Panc1 (cell line): Measurements from ENCODE around the gene SSNA1. TPM values are rescaled to one million over a fixed set of nuclear protein-coding genes. Genes with fewer than 3 reads are reported as not detected.
A peak's percentile ranks its signal among the peaks of the same experiment; 100 is the strongest.

Experiments used
- ATAC-seq: fragments of 200-7000 bp; cut with Tn5 transposase; 2 replicates; pipeline ENCODE4 v1.9.1; 2020; ENCODE audit warnings: mild to moderate bottlenecking, moderate library complexity
- BruUV-seq: library from RNA; stranded (reverse); fragments of 400-500 nt; replicated peaks from 2 replicates; lab custom pipeline; 2021; lab: Mats Ljungman, UMichigan
- CTCF ChIA-PET: fragments of 300-600 bp; sonication (Branson Sonifier 250); formaldehyde crosslinking; loops from one replicate; lab custom pipeline; 2022; ENCODE audit warnings: antibody characterized with exemption; lab: Charles Lee
- POLR2A ChIA-PET: fragments of 300-600 bp; sonication (Branson Sonifier 250); formaldehyde crosslinking; loops from one replicate; lab custom pipeline; 2022; ENCODE audit warnings: antibody characterized with exemption; lab: Charles Lee
- DNase-seq: peaks from one replicate; pipeline ENCODE4 v3.0.0-alpha.2; 2010; ENCODE audit warnings: low read depth, low spot score
- H3K27ac ChIP-seq: 2 replicates; pipeline ENCODE4 v1.5.1; 2011; ENCODE audit warnings: mild to moderate bottlenecking, low read length, inconsistent platforms
- H3K27me3 ChIP-seq: fragments of 200-500 bp; sonication (Bioruptor generic); 2 replicates; pipeline ENCODE4 v1.6.0; 2014; ENCODE audit warnings: low read length, inconsistent platforms; ENCODE audit not compliant: control insufficient read depth, insufficient read depth
- H3K36me3 ChIP-seq: fragments of 200-500 bp; sonication (Bioruptor generic); 2 replicates; pipeline ENCODE4 v1.5.1; 2014; ENCODE audit warnings: inconsistent platforms, mild to moderate bottlenecking, low read length, moderate library complexity; ENCODE audit not compliant: control insufficient read depth, insufficient read depth
- H3K4me1 ChIP-seq: 2 replicates; pipeline ENCODE4 v1.5.1; 2011; ENCODE audit warnings: inconsistent platforms, mild to moderate bottlenecking, low read length, moderate library complexity; ENCODE audit not compliant: control insufficient read depth, insufficient read depth
- H3K4me3 ChIP-seq, 2 experiments: 2 replicates each; pipeline ENCODE4 v1.5.1; 2011 to 2012; ENCODE audit warnings: low read depth in 2 of 2, low read length in 2 of 2, mild to moderate bottlenecking in 2 of 2, inconsistent platforms in 1 of 2, moderate library complexity in 1 of 2
- H3K9me3 ChIP-seq: fragments of 200-500 bp; sonication (Bioruptor generic); 2 replicates; pipeline ENCODE4 v1.5.1; 2014; ENCODE audit warnings: low read depth, mild to moderate bottlenecking, inconsistent platforms, low read length, moderate library complexity; ENCODE audit not compliant: control insufficient read depth, insufficient read depth
- POLR2AphosphoS5 ChIP-seq: IDR thresholded peaks from 2 replicates; pipeline ENCODE4 v1.6.1; 2012; ENCODE audit warnings: mild to moderate bottlenecking, low read depth, low read length, moderate library complexity
- SIN3A ChIP-seq: IDR thresholded peaks from 2 replicates; pipeline ENCODE4 v1.6.1; 2012; ENCODE audit warnings: low read depth, mild to moderate bottlenecking, low read length, moderate library complexity, borderline replicate concordance; ENCODE audit not compliant: insufficient read depth
- TCF7L2 ChIP-seq: IDR thresholded peaks from 2 replicates; pipeline ENCODE4 v1.6.1; 2011; ENCODE audit warnings: mild to moderate bottlenecking, low read depth, low read length, inconsistent platforms
- in situ Hi-C: cut with HindIII; loops from 2 replicates; pipeline ENCODE4 v1.10.0; 2016; ENCODE audit warnings: low sequenced_read_pairs, low pct_unique_long_range_greater_than_20kb
- intact Hi-C: fragments of 100-400 bp; cut with micrococcal nuclease; formaldehyde crosslinking; loops from one replicate; pipeline ENCODE4 v1.10.0; 2022; ENCODE audit not compliant: unreplicated experiment
- total RNA-seq: library from RNA; stranded (reverse); gene quantifications from one replicate; pipeline ENCODE4 v1.2.1, GENCODE V29; 2021; ENCODE audit not compliant: unreplicated experiment
- TF ChIP-seq, protein P1 (sequence below): fragments of 450-650 bp; IDR thresholded peaks from 2 replicates; pipeline ENCODE4 v1.5.1; 2017; ENCODE audit warnings: mild to moderate bottlenecking
- TF ChIP-seq, protein P2 (sequence below), 2 experiments: IDR thresholded peaks; 2 replicates each; pipeline ENCODE4 v1.6.1; 2011 to 2012; ENCODE audit warnings: low read depth in 2 of 2, control low read depth in 1 of 2, low read length in 1 of 2, mild to moderate bottlenecking in 1 of 2, moderate library complexity in 1 of 2; ENCODE audit not compliant: insufficient read depth in 1 of 2

The SSNA1 gene
- total RNA-seq, 1 experiment from 2014 or later = 86.9 TPM

DNA sequence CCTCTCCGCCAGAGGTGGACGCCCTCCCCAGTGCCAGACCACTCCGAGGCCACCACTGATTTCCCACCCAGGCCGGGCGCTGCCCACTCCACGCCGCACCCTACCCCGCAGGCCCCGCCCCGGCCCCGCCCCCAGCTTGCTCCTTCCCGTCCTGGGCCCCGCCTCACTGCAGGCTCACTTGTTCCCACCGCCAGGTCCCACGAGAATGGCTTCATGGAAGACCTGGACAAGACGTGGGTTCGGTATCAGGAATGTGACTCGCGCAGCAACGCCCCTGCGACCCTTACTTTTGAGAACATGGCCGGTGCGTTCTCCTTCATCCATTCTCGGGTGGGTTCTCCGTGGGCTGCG, 25.1 kb upstream of the SSNA1 start:
- ChIA-PET CTCF (interaction anchor here (0.6 to 1.1 kb wide), 3 partner anchors 12 to 39 kb away, joined by 5 to 8 read pairs (median 6); no protein-coding TSS in a partner anchor), POLR2A (no interaction called here)
- intact Hi-C loops (no loop called here), in situ Hi-C loops (no loop called here)
- no peaks in the 10 kb centered on the region for H3K9me3 ChIP-seq
- peak; percentile 63 for ATAC-seq
- 0 out of 2 replicates have a peak, but pooled peaks cover 4% of the 10 kb centered on the region for H3K4me1 ChIP-seq
- no peaks in the 10 kb centered on the region for H3K27me3 ChIP-seq
- H3K36me3 ChIP-seq = no peaks in the 10 kb centered on the region
- H3K4me3 ChIP-seq = peak overlapping the region; percentile 32 to 52
- no peak for TF ChIP-seq POLR2AphosphoS5
- TF ChIP-seq TCF7L2 = no peak
- TF ChIP-seq SIN3A = no peak
- H3K27ac ChIP-seq = no peak overlapping the region
- no TSS peak for BruUV-seq
- no peak for DNase-seq

DNA sequence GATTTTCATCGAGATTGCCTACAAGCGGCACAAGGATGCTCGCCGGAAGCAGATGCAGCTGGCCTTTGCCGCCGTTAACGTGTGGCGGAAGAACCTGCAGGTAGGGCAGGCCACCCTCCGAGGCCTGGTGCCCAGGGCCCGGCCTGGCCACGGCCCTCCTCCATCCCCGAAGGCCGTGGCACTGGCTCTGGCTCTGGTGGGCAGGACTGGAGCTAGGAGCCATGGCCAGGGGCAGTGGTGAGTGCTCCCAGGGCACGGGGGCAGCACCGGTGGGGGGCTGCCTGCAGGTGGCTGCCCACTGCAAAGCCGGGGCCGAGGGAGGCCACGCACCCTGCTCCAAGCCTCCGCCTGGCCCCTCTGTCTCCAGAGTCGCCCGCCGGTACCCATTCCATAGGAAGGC, 24.7 kb upstream of the SSNA1 start:
- Histone ChIP-seq H3K36me3 (no peaks in the 10 kb centered on the region), H3K4me3 (no peak overlapping the region), H3K27me3 (no peaks in the 10 kb centered on the region), H3K27ac (no peak overlapping the region), H3K9me3 (no peaks in the 10 kb centered on the region), H3K4me1 (0 out of 2 replicates have a peak, but pooled peaks cover 4% of the 10 kb centered on the region)
- ChIA-PET POLR2A (no interaction called here), CTCF (no interaction called here)
- BruUV-seq = no TSS peak
- DNase-seq (no peak), ATAC-seq (no peak)
- in situ Hi-C loops (no loop called here), intact Hi-C loops (no loop called here)
- TF ChIP-seq SIN3A = no peak
- TF ChIP-seq, protein P1, sequence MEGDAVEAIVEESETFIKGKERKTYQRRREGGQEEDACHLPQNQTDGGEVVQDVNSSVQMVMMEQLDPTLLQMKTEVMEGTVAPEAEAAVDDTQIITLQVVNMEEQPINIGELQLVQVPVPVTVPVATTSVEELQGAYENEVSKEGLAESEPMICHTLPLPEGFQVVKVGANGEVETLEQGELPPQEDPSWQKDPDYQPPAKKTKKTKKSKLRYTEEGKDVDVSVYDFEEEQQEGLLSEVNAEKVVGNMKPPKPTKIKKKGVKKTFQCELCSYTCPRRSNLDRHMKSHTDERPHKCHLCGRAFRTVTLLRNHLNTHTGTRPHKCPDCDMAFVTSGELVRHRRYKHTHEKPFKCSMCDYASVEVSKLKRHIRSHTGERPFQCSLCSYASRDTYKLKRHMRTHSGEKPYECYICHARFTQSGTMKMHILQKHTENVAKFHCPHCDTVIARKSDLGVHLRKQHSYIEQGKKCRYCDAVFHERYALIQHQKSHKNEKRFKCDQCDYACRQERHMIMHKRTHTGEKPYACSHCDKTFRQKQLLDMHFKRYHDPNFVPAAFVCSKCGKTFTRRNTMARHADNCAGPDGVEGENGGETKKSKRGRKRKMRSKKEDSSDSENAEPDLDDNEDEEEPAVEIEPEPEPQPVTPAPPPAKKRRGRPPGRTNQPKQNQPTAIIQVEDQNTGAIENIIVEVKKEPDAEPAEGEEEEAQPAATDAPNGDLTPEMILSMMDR = no peak
- no peak for TF ChIP-seq POLR2AphosphoS5
- TF ChIP-seq TCF7L2 = no peak
- TF ChIP-seq, protein P2, sequence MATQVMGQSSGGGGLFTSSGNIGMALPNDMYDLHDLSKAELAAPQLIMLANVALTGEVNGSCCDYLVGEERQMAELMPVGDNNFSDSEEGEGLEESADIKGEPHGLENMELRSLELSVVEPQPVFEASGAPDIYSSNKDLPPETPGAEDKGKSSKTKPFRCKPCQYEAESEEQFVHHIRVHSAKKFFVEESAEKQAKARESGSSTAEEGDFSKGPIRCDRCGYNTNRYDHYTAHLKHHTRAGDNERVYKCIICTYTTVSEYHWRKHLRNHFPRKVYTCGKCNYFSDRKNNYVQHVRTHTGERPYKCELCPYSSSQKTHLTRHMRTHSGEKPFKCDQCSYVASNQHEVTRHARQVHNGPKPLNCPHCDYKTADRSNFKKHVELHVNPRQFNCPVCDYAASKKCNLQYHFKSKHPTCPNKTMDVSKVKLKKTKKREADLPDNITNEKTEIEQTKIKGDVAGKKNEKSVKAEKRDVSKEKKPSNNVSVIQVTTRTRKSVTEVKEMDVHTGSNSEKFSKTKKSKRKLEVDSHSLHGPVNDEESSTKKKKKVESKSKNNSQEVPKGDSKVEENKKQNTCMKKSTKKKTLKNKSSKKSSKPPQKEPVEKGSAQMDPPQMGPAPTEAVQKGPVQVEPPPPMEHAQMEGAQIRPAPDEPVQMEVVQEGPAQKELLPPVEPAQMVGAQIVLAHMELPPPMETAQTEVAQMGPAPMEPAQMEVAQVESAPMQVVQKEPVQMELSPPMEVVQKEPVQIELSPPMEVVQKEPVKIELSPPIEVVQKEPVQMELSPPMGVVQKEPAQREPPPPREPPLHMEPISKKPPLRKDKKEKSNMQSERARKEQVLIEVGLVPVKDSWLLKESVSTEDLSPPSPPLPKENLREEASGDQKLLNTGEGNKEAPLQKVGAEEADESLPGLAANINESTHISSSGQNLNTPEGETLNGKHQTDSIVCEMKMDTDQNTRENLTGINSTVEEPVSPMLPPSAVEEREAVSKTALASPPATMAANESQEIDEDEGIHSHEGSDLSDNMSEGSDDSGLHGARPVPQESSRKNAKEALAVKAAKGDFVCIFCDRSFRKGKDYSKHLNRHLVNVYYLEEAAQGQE (IDR thresholded peaks at IDR 0.05; ENCODE audit: insufficient read depth in 1 of 2, low read depth in 2 of 2, low read length in 1 of 2) = no peak

DNA sequence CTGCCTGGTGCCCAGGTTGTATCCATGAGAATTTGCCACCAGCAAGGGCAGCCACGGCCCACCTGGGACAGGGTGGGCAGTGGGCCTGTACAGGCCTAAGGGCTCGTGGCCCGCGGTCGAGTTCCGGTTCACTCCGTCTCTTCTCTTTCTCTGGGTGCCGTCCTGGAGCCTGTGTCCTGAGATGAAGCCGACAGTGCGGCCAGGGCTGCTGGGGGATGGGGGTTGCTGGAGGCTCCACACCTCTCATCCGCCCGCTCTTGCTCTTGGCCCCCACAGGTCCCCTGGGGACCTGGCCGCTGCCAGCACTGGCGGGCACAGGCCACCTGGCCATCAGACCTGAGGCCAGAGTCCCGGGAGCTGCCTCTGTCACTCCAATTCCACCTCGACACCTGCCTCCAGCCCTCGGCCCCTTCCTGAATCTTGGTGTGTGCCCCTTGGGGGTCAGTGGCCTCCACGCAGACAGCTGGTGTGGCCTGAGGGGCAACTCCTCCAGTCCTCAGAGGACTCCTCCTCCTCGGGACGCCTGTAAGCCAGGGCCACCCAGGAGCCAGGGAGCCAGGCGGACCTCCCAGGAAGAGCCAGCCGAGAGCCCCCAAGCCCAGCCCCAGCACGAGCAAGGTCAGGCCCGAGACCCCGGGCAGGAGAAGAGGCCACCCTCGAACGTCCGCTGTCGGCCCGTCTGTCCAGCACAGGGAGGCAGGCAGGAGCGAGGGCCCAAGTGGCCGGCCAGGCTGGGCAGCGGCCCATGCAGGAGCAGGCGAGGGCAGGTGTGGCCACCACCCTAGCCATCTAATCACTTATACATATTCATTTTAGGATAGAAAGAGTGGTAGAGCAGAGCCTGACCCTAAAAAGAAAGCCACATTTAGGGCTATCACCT, 23.9 kb upstream of the SSNA1 start:
- H3K9me3 ChIP-seq = no peaks in the 10 kb centered on the region
- no TSS peak for BruUV-seq
- no peak for TF ChIP-seq POLR2AphosphoS5
- TF ChIP-seq SIN3A = no peak
- TF ChIP-seq, protein P1 = no peak
- no peak for TF ChIP-seq TCF7L2
- TF ChIP-seq, protein P2 (IDR thresholded peaks at IDR 0.05; ENCODE audit: insufficient read depth in 1 of 2, low read depth in 2 of 2, low read length in 1 of 2) = no peak
- no peaks in the 10 kb centered on the region for H3K27me3 ChIP-seq
- 0 out of 2 replicates have a peak, but pooled peaks cover 1% of the 10 kb centered on the region for H3K4me1 ChIP-seq
- in situ Hi-C loops (no loop called here), intact Hi-C loops (no loop called here)
- ATAC-seq (no peak), DNase-seq (no peak)
- no peak overlapping the region for H3K4me3 ChIP-seq
- ChIA-PET POLR2A (no interaction called here), CTCF (no interaction called here)
- H3K36me3 ChIP-seq = no peaks in the 10 kb centered on the region
- H3K27ac ChIP-seq = no peak overlapping the region
